ENCODE data around the gene NAXE.
"Not testable (repeated sequence)": the region's sequence is repeated elsewhere in the genome, so short reads cannot be mapped to it uniquely, and the experiment has no call there.

Gene NAXE

GRCh38 chr1:156593661-156593989 lies 2.0 kb downstream of the NAXE start:
- no peak for DNase-seq (ENCODE audit: low spot score)

- DNase-seq (ENCODE audit: low spot score), result no peak
Measured at GRCh38 chr1:156594190-156594589, 2.6 kb downstream of the NAXE start.

GRCh38 chr1:156595016-156595415 lies 3.4 kb downstream of the NAXE start:
- no peak for DNase-seq (ENCODE audit: low spot score)

- DNase-seq (ENCODE audit: low spot score), result no peak
Measured at GRCh38 chr1:156596426-156596825, 4.8 kb downstream of the NAXE start.

- DNase-seq (ENCODE audit: low spot score), result no peak
Measured at GRCh38 chr1:156598125-156598524, 6.5 kb downstream of the NAXE start.

GRCh38 chr1:156598731-156599432 lies 7.3 kb downstream of the NAXE start:
- no peak for DNase-seq (ENCODE audit: low spot score)

- DNase-seq (ENCODE audit: low spot score), result peak; percentile 30
Measured at GRCh38 chr1:156599811-156600210, 8.2 kb downstream of the NAXE start.

GRCh38 chr1:156600733-156601121 lies 9.2 kb downstream of the NAXE start:
- no peak for DNase-seq (ENCODE audit: low spot score)

GRCh38 chr1:156601122-156601830 lies 9.7 kb downstream of the NAXE start, which contains the start of gene GPATCH4:
Gene GPATCH4 (minus strand): TSS chr1:156601479.
- peak; percentile 90 for DNase-seq (ENCODE audit: low spot score)

GRCh38 chr1:156601892-156602291 lies 10.3 kb downstream of the NAXE start:
- DNase-seq (ENCODE audit: low spot score), result no peak

GRCh38 chr1:156602557-156602993 lies 11.0 kb downstream of the NAXE start:
- peak; percentile 29 for DNase-seq (ENCODE audit: low spot score)

- DNase-seq (ENCODE audit: low spot score), result not testable (repeated sequence)
Measured at GRCh38 chr1:156607344-156607743, 15.8 kb downstream of the NAXE start.

GRCh38 chr1:156608036-156608674 lies 16.6 kb downstream of the NAXE start:
- DNase-seq (ENCODE audit: low spot score), result peak; percentile 78

GRCh38 chr1:156608981-156609380 lies 17.4 kb downstream of the NAXE start:
- DNase-seq (ENCODE audit: low spot score), result peak; percentile 66

GRCh38 chr1:156610072-156610471 lies 18.5 kb downstream of the NAXE start:
- not testable (repeated sequence) for DNase-seq (ENCODE audit: low spot score)

- no peak for DNase-seq (ENCODE audit: low spot score)
Measured at GRCh38 chr1:156612666-156613065, 21.1 kb downstream of the NAXE start.

- DNase-seq (ENCODE audit: low spot score), result no peak
Measured at GRCh38 chr1:156615946-156616345, 24.4 kb downstream of the NAXE start.

- DNase-seq (ENCODE audit: low spot score), result no peak
Measured at GRCh38 chr1:156616463-156616862, 24.9 kb downstream of the NAXE start.

GRCh38 chr1:156618853-156619581 lies 27.4 kb downstream of the NAXE start, which contains the start of gene HAPLN2:
Gene HAPLN2 (plus strand): TSS chr1:156619415. CDS start chr1:156623491, 4,076 bp downstream.
- no peak for DNase-seq (ENCODE audit: low spot score)

- no peak for DNase-seq (ENCODE audit: low spot score)
Measured at GRCh38 chr1:156619582-156619955, 28.0 kb downstream of the NAXE start.

- no peak for DNase-seq (ENCODE audit: low spot score)
Measured at GRCh38 chr1:156622581-156623297, 31.2 kb downstream of the NAXE start.

Measured in CD4-positive, alpha-beta T cell treated with Interleukin-2 at 100 ng/mL for 4 hours (primary cell).